PC-9 (cell line): Measurements from ENCODE around the gene C5orf15.

Experiments used
- CTCF ChIP-seq: fragments of 200-600 bp; sonication (generic); conservative IDR thresholded peaks from 2 replicates; pipeline ENCODE4 v1.6.1; 2017; ENCODE audit warnings: mixed run types, antibody characterized with exemption, mild to moderate bottlenecking, moderate library complexity
- EZH2 ChIP-seq: fragments of 200-600 bp; sonication (generic); IDR thresholded peaks from 2 replicates; pipeline ENCODE4 v1.8.0; 2017; ENCODE audit warnings: antibody characterized with exemption, low read depth

- TF ChIP-seq CTCF (no peak), EZH2 (no peak)
Observed at GRCh38 chr5:133952729-133953567, 15.5 kb downstream of the C5orf15 start.
